GM21360 (cell line): ENCODE measurements around the gene SOD2.

Experiments
- ATAC-seq: cut with Tn5 transposase; IDR thresholded peaks from one replicate; pipeline ENCODE4 v1.9.1; 2021; ENCODE audit warnings: mild to moderate bottlenecking, moderate library complexity; ENCODE audit not compliant: unreplicated experiment

SOD2 gene

GRCh38 chr6:159645640-159646039 lies 47.4 kb downstream of the SOD2 start:
- ATAC-seq: no peak
